HepG2 (cell line): ENCODE results near the gene TTC38. TPM values are rescaled to one million over a fixed set of nuclear protein-coding genes. Genes with fewer than 3 reads are reported as not detected.
A peak's percentile ranks its signal among the peaks of the same experiment; 100 is the strongest.

Experiments used
- ATF1 ChIP-seq: IDR thresholded peaks from 2 replicates; pipeline ENCODE4 v1.6.1; 2016; ENCODE audit warnings: mild to moderate bottlenecking, control low read depth
- FOXO4 ChIP-seq: sonication (generic); formaldehyde crosslinking; conservative IDR thresholded peaks from 2 replicates; pipeline ENCODE4 v1.8.1; 2023; ENCODE audit warnings: missing genetic modification reagents
- NCOA2 ChIP-seq: sonication (generic); formaldehyde crosslinking; IDR thresholded peaks from 2 replicates; pipeline ENCODE4 v1.8.0; 2022; ENCODE audit warnings: inconsistent platforms
- NONO ChIP-seq, 2 experiments: fragments of 450-650 bp in 1 of 2; sonication (generic) in 1 of 2; formaldehyde crosslinking in 1 of 2; IDR thresholded peaks in 1 of 2; conservative IDR thresholded peaks in 1 of 2; 2 replicates each; pipeline versions ENCODE4 v1.6.1 to v1.8.0; 2017 to 2022; ENCODE audit warnings: mild to moderate bottlenecking in 1 of 2, missing genetic modification reagents in 1 of 2, moderate library complexity in 1 of 2
- PHB2 ChIP-seq: fragments of 450-650 bp; IDR thresholded peaks from 2 replicates; pipeline ENCODE4 v1.6.1; 2018; ENCODE audit not compliant: partially characterized antibody
- RBAK ChIP-seq: sonication (generic); formaldehyde crosslinking; IDR thresholded peaks from 2 replicates; pipeline ENCODE4 v1.5.1; 2020; ENCODE audit warnings: mild to moderate bottlenecking, missing genetic modification reagents
- SNAPC2 ChIP-seq: sonication (generic); formaldehyde crosslinking; IDR thresholded peaks from 2 replicates; pipeline ENCODE4 v1.8.1; 2022; ENCODE audit warnings: mild to moderate bottlenecking, missing genetic modification reagents
- TFE3 ChIP-seq: IDR thresholded peaks from 2 replicates; pipeline ENCODE4 v1.6.1; 2016
- TP53 ChIP-seq: sonication (generic); formaldehyde crosslinking; conservative IDR thresholded peaks from 2 replicates; pipeline ENCODE4 v1.4.0; 2020; ENCODE audit warnings: missing genetic modification reagents
- ZBTB1 ChIP-seq: sonication (generic); formaldehyde crosslinking; IDR thresholded peaks from 2 replicates; pipeline ENCODE4 v1.4.0; 2020; ENCODE audit warnings: missing genetic modification reagents, borderline replicate concordance
- ZNF253 ChIP-seq: sonication (generic); formaldehyde crosslinking; IDR thresholded peaks from 2 replicates; pipeline ENCODE4 v1.8.0; 2022; ENCODE audit warnings: mild to moderate bottlenecking, missing genetic modification reagents, borderline replicate concordance
- ZNF264 ChIP-seq: sonication (generic); formaldehyde crosslinking; IDR thresholded peaks from 2 replicates; pipeline ENCODE4 v1.4.0; 2020; ENCODE audit warnings: missing genetic modification reagents
- ZNF275 ChIP-seq: sonication (generic); formaldehyde crosslinking; IDR thresholded peaks from 2 replicates; pipeline ENCODE4 v1.8.0; 2022; ENCODE audit warnings: missing genetic modification reagents, mild to moderate bottlenecking, inconsistent platforms, borderline replicate concordance
- ZNF512 ChIP-seq: sonication (generic); formaldehyde crosslinking; IDR thresholded peaks from 2 replicates; pipeline ENCODE4 v1.4.0; 2020; ENCODE audit warnings: mild to moderate bottlenecking, missing genetic modification reagents
- ZNF512B ChIP-seq: sonication (generic); formaldehyde crosslinking; IDR thresholded peaks from 2 replicates; pipeline ENCODE4 v1.5.1; 2020; ENCODE audit warnings: missing genetic modification reagents, mild to moderate bottlenecking, borderline replicate concordance
- ZNF703 ChIP-seq: sonication (generic); formaldehyde crosslinking; IDR thresholded peaks from 2 replicates; pipeline ENCODE4 v1.5.1; 2020; ENCODE audit warnings: missing genetic modification reagents, mild to moderate bottlenecking, moderate library complexity, borderline replicate concordance
- ZSCAN12 ChIP-seq: sonication (generic); formaldehyde crosslinking; IDR thresholded peaks from 2 replicates; pipeline ENCODE4 v1.9.0; 2021; ENCODE audit warnings: mild to moderate bottlenecking, missing genetic modification reagents
- polyA plus RNA-seq, 8 experiments: library from polyadenylated mRNA; depleted of rRNA in 3 of 8; stranded (reverse) in 7 of 8; unstranded in 1 of 8; fragments of >200 nt; fragmentation: Illumina TruSeq in 4 of 8; extraction: Trizol in 4 of 8; gene quantifications; 2 replicates each; pipeline versions ENCODE4 v1.2.1 to v1.2.3, GENCODE V29; 2011 to 2016; ENCODE audit warnings: low read depth in 4 of 8, missing spikeins in 1 of 8, mixed read lengths in 1 of 8; ENCODE audit not compliant: insufficient read depth in 1 of 8
- total RNA-seq, 5 experiments: library from RNA; depleted of rRNA; stranded (reverse); fragments of >200 nt; fragmentation: Illumina TruSeq; extraction: Trizol; gene quantifications; 2 replicates each; pipeline ENCODE4 v1.2.3, GENCODE V29; 2016; ENCODE audit warnings: low read depth in 1 of 5

TTC38 gene
- total and polyA plus RNA-seq, 2 of the 13 experiments (the other 11 are each of a cell fraction or from before 2014, with no cell fraction given) = 101 to 105 TPM

GRCh38 chr22:46296257-46297150 lies 28.7 kb downstream of the TTC38 start, which contains the start of gene GTSE1 (continued):
- TF ChIP-seq NONO (IDR thresholded peaks at IDR 0.05) (no peak), NONO (CRISPR knock-in tag; conservative IDR thresholded peaks at IDR 0.05) (no peak), ZBTB1 (CRISPR knock-in tag) (no peak), ATF1 (CRISPR knock-in tag) (no peak), ZNF253 (peak; percentile 98), ZNF512 (CRISPR knock-in tag) (no peak), PHB2 (no peak), RBAK (CRISPR knock-in tag) (no peak), TP53 (CRISPR knock-in tag) (no peak), SNAPC2 (CRISPR knock-in tag) (peak; percentile 93), ZNF703 (CRISPR knock-in tag) (no peak), NCOA2 (CRISPR knock-in tag) (no peak), ZNF275 (CRISPR knock-in tag) (peak; percentile 58; the same call in 1 of the 2 replicates), ZNF264 (peak; percentile 47; the same call in 1 of the 2 replicates), ZNF512B (no peak), TFE3 (CRISPR knock-in tag) (no peak), ZSCAN12 (CRISPR knock-in tag) (0 out of 2 replicates have a peak, but pooled peaks have one; percentile 35), FOXO4 (0 out of 2 replicates have a peak, but pooled peaks have one; percentile 88)
